Epithelial cell of proximal tubule (primary cell): ENCODE measurements around the gene NRDE2. TPM values are rescaled to one million over a fixed set of nuclear protein-coding genes. Genes with fewer than 3 reads are reported as not detected.
A peak's percentile ranks its signal among the peaks of the same experiment; 100 is the strongest.

Source experiments
- DNase-seq: peaks from one replicate; pipeline ENCODE4 v3.0.0-alpha.2; 2011; ENCODE audit warnings: low read depth
- H3K4me3 ChIP-seq: 2 replicates; pipeline ENCODE4 v1.5.1; 2011; ENCODE audit warnings: low read depth, mild to moderate bottlenecking, low read length
- total RNA-seq: library from RNA; depleted of rRNA; stranded (reverse); fragments of >200 nt; gene quantifications from 2 replicates; pipeline ENCODE4 v1.2.3, GENCODE V29; 2015
- TF ChIP-seq, protein P1 (sequence below): conservative IDR thresholded peaks from 2 replicates; pipeline ENCODE4 v1.5.1; 2012; ENCODE audit warnings: low read depth, mild to moderate bottlenecking, low read length

The NRDE2 gene
- total RNA-seq, 1 donor from 2014 or later: 16.5 TPM

DNA sequence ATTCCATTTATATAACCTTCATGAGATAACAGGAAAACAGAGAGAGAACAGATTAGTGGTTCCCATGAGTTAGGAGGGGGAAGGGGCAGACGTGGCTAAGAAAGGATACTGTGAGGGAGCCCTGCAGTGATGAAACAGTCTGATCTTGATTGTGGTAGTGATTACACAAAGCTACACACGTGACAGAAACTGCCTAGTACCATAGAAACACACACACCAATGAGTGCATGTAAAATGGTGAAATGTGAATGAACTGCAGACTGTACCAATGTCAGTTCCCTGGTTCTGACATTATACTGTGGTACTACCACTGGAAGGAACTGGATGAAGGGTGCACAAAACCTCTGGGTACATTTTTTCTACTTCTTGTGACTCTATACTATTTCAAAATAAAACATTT is 36.9 kb downstream of the NRDE2 start:
- TF ChIP-seq, protein P1, sequence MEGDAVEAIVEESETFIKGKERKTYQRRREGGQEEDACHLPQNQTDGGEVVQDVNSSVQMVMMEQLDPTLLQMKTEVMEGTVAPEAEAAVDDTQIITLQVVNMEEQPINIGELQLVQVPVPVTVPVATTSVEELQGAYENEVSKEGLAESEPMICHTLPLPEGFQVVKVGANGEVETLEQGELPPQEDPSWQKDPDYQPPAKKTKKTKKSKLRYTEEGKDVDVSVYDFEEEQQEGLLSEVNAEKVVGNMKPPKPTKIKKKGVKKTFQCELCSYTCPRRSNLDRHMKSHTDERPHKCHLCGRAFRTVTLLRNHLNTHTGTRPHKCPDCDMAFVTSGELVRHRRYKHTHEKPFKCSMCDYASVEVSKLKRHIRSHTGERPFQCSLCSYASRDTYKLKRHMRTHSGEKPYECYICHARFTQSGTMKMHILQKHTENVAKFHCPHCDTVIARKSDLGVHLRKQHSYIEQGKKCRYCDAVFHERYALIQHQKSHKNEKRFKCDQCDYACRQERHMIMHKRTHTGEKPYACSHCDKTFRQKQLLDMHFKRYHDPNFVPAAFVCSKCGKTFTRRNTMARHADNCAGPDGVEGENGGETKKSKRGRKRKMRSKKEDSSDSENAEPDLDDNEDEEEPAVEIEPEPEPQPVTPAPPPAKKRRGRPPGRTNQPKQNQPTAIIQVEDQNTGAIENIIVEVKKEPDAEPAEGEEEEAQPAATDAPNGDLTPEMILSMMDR: no peak
- no peak for DNase-seq
- no peak overlapping the region for H3K4me3 ChIP-seq

- TF ChIP-seq, protein P1: peak; percentile 12
- DNase-seq: no peak
- H3K4me3 ChIP-seq: no peak overlapping the region
Observed at GRCh38 chr14:90293766-90294730, 37.7 kb downstream of the NRDE2 start.

- no peak overlapping the region for H3K4me3 ChIP-seq
- no peak for DNase-seq
- TF ChIP-seq, protein P1: no peak
Observed at GRCh38 chr14:90291699-90292098, 40.0 kb downstream of the NRDE2 start.

DNA sequence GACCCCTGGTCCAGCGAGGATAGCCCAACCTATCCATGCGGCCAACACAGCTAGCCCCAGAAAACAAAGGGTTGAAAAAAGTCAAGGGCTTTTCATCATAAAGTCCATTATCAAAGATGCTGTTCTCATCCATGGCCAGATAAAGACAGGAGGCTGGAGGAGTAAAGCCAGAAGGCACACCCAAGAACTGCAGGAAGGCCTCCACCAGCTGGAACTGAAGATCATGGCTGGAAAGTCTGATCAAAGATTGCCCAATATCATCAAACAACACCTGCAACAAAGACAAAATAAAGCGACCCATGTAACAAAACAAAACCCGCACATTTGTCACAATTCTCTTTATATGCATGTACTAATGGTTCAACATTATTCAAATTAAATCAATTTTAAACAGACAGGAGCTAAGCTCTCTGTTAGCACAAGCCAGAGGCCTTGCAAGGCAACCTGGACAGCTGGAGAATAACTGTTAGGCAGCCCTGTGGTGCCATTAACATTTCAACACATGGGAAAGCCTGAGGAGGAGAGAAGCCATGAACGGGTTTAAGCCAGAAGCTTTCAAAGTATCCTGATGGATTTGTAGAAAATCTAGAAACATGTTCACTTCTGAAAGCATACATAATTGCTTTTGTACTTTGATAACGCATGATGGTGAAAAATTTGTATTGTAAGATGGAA is 41.3 kb downstream of the NRDE2 start:
- no peak for DNase-seq
- TF ChIP-seq, protein P1: no peak
- H3K4me3 ChIP-seq: no peak overlapping the region

DNA sequence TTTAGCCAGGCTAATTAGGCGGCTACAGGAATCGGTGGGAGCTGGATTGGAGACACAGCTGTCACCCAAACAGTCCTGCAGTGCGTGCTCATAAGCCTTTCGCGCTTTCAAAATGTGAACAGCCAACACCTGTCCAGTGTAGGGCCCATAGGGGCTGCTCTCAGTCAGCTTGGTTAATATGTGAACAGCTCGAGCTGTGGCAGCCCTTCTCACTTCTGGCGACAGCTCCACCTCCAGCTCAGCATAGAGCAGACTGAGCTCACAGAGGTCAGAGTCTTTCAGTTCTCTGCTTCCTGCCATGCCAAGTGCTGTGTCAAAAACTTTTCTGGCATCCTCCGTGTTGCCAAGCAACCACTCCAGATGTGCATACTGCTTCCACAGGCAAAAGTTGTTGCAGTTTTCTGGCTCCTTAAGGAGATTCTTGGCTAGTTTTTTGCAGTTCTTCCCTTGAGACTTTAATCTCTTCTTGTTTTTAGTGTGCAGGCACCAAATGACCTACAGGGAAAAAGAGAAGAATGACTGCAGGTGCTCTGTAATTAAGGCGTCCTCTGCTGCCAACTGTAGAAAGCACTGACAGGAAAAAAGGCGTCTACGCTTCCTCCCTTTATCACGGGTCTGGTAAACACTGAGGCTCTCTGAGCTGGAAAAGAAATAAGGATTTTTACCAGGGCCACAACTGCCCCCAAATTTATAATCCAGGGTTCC is 42.9 kb downstream of the NRDE2 start:
- no peak for DNase-seq
- H3K4me3 ChIP-seq: no peak overlapping the region
- TF ChIP-seq, protein P1: no peak

DNA sequence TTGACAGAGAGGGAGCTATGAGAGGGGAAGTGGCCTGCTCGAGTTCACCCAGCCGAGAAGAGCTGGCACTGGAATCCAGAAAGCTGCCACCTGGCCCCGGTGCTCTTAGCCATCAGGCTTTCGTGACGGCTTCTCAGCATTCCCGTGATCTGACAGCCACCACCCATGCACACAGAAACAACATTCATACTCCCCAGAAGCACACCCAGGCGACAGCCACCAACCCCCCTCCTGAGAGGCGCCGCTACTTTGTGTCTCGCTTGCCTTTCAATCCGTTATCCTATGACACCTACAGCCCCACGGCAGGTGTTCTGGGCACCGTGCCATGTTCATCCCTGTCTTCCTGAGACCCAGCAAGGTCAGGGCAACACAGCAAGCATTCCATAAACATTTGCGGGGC is 44.0 kb downstream of the NRDE2 start:
- H3K4me3 ChIP-seq: no peak overlapping the region
- TF ChIP-seq, protein P1: no peak
- DNase-seq: no peak
